Fibroblast of the aortic adventitia (primary cell): ENCODE results near the gene MAPRE2. TPM values are rescaled to one million over a fixed set of nuclear protein-coding genes. Genes with fewer than 3 reads are reported as not detected.
"Not testable (repeated sequence)": the region's sequence is repeated elsewhere in the genome, so short reads cannot be mapped to it uniquely, and the experiment has no call there.

ENCODE experiments used
- DNase-seq: peaks from one replicate; pipeline ENCODE4 v3.0.0-alpha.2; 2010; ENCODE audit warnings: low read depth
- H3K4me3 ChIP-seq: 2 replicates; pipeline ENCODE4 v1.5.1; 2011; ENCODE audit warnings: low read depth, mild to moderate bottlenecking, control low read depth, low read length, moderate library complexity
- CTCF ChIP-seq: IDR thresholded peaks from 2 replicates; pipeline ENCODE4 v1.5.1; 2011; ENCODE audit warnings: mild to moderate bottlenecking, low read length, control low read depth, inconsistent platforms; ENCODE audit not compliant: insufficient read depth
- total RNA-seq: library from RNA; depleted of rRNA; stranded (reverse); fragments of >200 nt; gene quantifications from 2 replicates; pipeline ENCODE4 v1.2.3, GENCODE V29; 2012; ENCODE audit warnings: low replicate concordance

The MAPRE2 gene
- total RNA-seq, 1 donor, result 44.7 TPM

GRCh38 chr18:35161485-35161884, 120.3 kb downstream of the MAPRE2 start:
- TF ChIP-seq CTCF, result no peak
- no peak for DNase-seq
- no peak overlapping the region for H3K4me3 ChIP-seq

- TF ChIP-seq CTCF, result no peak
- no peak overlapping the region for H3K4me3 ChIP-seq
- DNase-seq, result no peak
Measured at GRCh38 chr18:35161934-35162333, 120.7 kb downstream of the MAPRE2 start.

- no peak for DNase-seq
- TF ChIP-seq CTCF, result no peak
- H3K4me3 ChIP-seq, result no peak overlapping the region
Measured at GRCh38 chr18:35163014-35163539, 121.9 kb downstream of the MAPRE2 start.

- TF ChIP-seq CTCF, result no peak
- DNase-seq, result no peak
- no peak overlapping the region for H3K4me3 ChIP-seq
Measured at GRCh38 chr18:35163721-35164120, 122.5 kb downstream of the MAPRE2 start.

- DNase-seq, result peak; percentile 12
- TF ChIP-seq CTCF, result no peak
Measured at GRCh38 chr18:35164133-35164532, 122.9 kb downstream of the MAPRE2 start.

GRCh38 chr18:35167332-35167731, 126.1 kb downstream of the MAPRE2 start:
- no peak overlapping the region for H3K4me3 ChIP-seq
- DNase-seq, result no peak
- no peak for TF ChIP-seq CTCF

More at GRCh38 chr18:35164133-35164532, 122.9 kb downstream of the MAPRE2 start:
- H3K4me3 ChIP-seq, result no peak overlapping the region

GRCh38 chr18:35167857-35168256, 126.6 kb downstream of the MAPRE2 start:
- TF ChIP-seq CTCF, result no peak
- no peak overlapping the region for H3K4me3 ChIP-seq
- no peak for DNase-seq

- not testable (repeated sequence) for H3K4me3 ChIP-seq, DNase-seq
Measured at GRCh38 chr18:35170323-35170722, 129.1 kb downstream of the MAPRE2 start.
